MM.1S (cell line): ENCODE measurements around the gene FOXL3.

Source experiments
- DNase-seq: peaks from one replicate; pipeline ENCODE4 v3.0.0-alpha.2; 2015
- H2AFZ ChIP-seq: fragments of 300-600 bp; sonication (generic); 2 replicates; pipeline ENCODE4 v1.6.0; 2016; ENCODE audit warnings: antibody characterized with exemption, low read length
- H3F3A ChIP-seq: fragments of 300-600 bp; sonication (generic); 2 replicates; pipeline ENCODE4 v1.6.1; 2016; ENCODE audit warnings: mild to moderate bottlenecking, antibody characterized with exemption, low read length, moderate library complexity, mixed read lengths; ENCODE audit not compliant: insufficient read depth
- H3K27ac ChIP-seq: fragments of 300-600 bp; sonication (generic); 2 replicates; pipeline ENCODE4 v1.5.1; 2016; ENCODE audit warnings: mild to moderate bottlenecking, low read length
- H3K27me3 ChIP-seq: fragments of 300-600 bp; sonication (generic); replicated peaks from 2 replicates; pipeline ENCODE4 v1.6.0; 2016; ENCODE audit warnings: low read length; ENCODE audit not compliant: insufficient read depth
- H3K36me3 ChIP-seq: fragments of 300-600 bp; sonication (generic); replicated peaks from 2 replicates; pipeline ENCODE4 v1.6.1; 2016; ENCODE audit warnings: mild to moderate bottlenecking, low read length, mixed read lengths; ENCODE audit not compliant: insufficient read depth
- H3K4me1 ChIP-seq: fragments of 300-600 bp; sonication (generic); 2 replicates; pipeline ENCODE4 v1.6.1; 2016; ENCODE audit warnings: low read length, mixed read lengths
- H3K4me2 ChIP-seq: fragments of 300-600 bp; sonication (generic); 2 replicates; pipeline ENCODE4 v1.6.0; 2016; ENCODE audit warnings: low read depth, low read length
- H3K4me3 ChIP-seq: fragments of 300-600 bp; sonication (generic); 2 replicates; pipeline ENCODE4 v1.5.1; 2016; ENCODE audit warnings: low read length, mixed read lengths
- H3K79me2 ChIP-seq: fragments of 300-600 bp; sonication (generic); 2 replicates; pipeline ENCODE4 v1.6.1; 2016; ENCODE audit warnings: mixed run types, low read length, mixed read lengths
- H3K9ac ChIP-seq: fragments of 300-600 bp; sonication (generic); 2 replicates; pipeline ENCODE4 v1.6.1; 2016; ENCODE audit warnings: low read length, mixed read lengths
- H3K9me2 ChIP-seq: fragments of 300-600 bp; sonication (generic); replicated peaks from 2 replicates; pipeline ENCODE4 v1.6.1; 2016; ENCODE audit warnings: mild to moderate bottlenecking, low read length, mixed read lengths; ENCODE audit not compliant: insufficient read depth
- H3K9me3 ChIP-seq: fragments of 300-600 bp; sonication (generic); replicated peaks from 2 replicates; pipeline ENCODE4 v1.6.1; 2016; ENCODE audit warnings: mild to moderate bottlenecking, low read length, mixed read lengths; ENCODE audit not compliant: insufficient read depth
- H4K20me1 ChIP-seq: fragments of 300-600 bp; sonication (generic); 2 replicates; pipeline ENCODE4 v1.6.1; 2016; ENCODE audit warnings: mild to moderate bottlenecking, low read length, moderate library complexity, mixed read lengths; ENCODE audit not compliant: insufficient read depth
- CTCF ChIP-seq: fragments of 300-600 bp; sonication (generic); IDR thresholded peaks from 2 replicates; pipeline ENCODE4 v1.5.1; 2016; ENCODE audit warnings: antibody characterized with exemption, low read length, mixed read lengths
- EZH2 ChIP-seq: fragments of 300-600 bp; sonication (generic); optimal IDR thresholded peaks from 2 replicates; pipeline ENCODE3; 2017; ENCODE audit warnings: low read depth, mild to moderate bottlenecking, antibody characterized with exemption, low read length, mixed read lengths
- EZH2phosphoT487 ChIP-seq: fragments of 300-600 bp; sonication (generic); IDR thresholded peaks from 2 replicates; pipeline ENCODE4 v1.6.1; 2018; ENCODE audit warnings: antibody characterized with exemption, low read length

FOXL3 gene

GRCh38 chr7:251446-252175 lies 38.4 kb upstream of the FOXL3 start:
- Histone ChIP-seq H3K4me1 (no peaks in the 10 kb centered on the region), H3K36me3 (no peaks in the 10 kb centered on the region), H4K20me1 (no peaks in the 10 kb centered on the region), H3K4me2 (no peak overlapping the region), H3K79me2 (no peaks in the 10 kb centered on the region), H3K4me3 (no peak overlapping the region), H3K27ac (no peak overlapping the region), H3K9ac (no peak overlapping the region), H2AFZ (no peak overlapping the region), H3K9me3 (no peaks in the 10 kb centered on the region), H3K9me2 (no peaks in the 10 kb centered on the region), H3F3A (no peaks in the 10 kb centered on the region), H3K27me3 (no peaks in the 10 kb centered on the region)
- TF ChIP-seq EZH2phosphoT487 (no peak), EZH2 (no peak), CTCF (no peak)
- DNase-seq = no peak

- H3K9me2 ChIP-seq = no peaks in the 10 kb centered on the region
- no peaks in the 10 kb centered on the region for H3K27me3 ChIP-seq
- no peaks in the 10 kb centered on the region for H4K20me1 ChIP-seq
- H3K79me2 ChIP-seq = no peaks in the 10 kb centered on the region
- no peak overlapping the region for H3K9ac ChIP-seq
- no peak overlapping the region for H2AFZ ChIP-seq
- H3K9me3 ChIP-seq = no peaks in the 10 kb centered on the region
- no peaks in the 10 kb centered on the region for H3F3A ChIP-seq
- no peaks in the 10 kb centered on the region for H3K36me3 ChIP-seq
- no peak overlapping the region for H3K4me2 ChIP-seq
- no peak for TF ChIP-seq EZH2phosphoT487
- no peak for TF ChIP-seq CTCF
- no peak for TF ChIP-seq EZH2
- H3K4me3 ChIP-seq = no peak overlapping the region
- no peak for DNase-seq
- no peak overlapping the region for H3K27ac ChIP-seq
- H3K4me1 ChIP-seq = no peaks in the 10 kb centered on the region
Observed at GRCh38 chr7:252216-252965, 37.6 kb upstream of the FOXL3 start.

- H3K27ac ChIP-seq = no peak overlapping the region
Observed at GRCh38 chr7:252981-253380, 37.0 kb upstream of the FOXL3 start.

More at GRCh38 chr7:252981-253380, 37.0 kb upstream of the FOXL3 start:
- DNase-seq = no peak
- Histone ChIP-seq H2AFZ (no peak overlapping the region), H3K4me1 (no peaks in the 10 kb centered on the region), H3K27me3 (no peaks in the 10 kb centered on the region), H3K4me2 (no peak overlapping the region), H3K79me2 (no peaks in the 10 kb centered on the region), H3K4me3 (no peak overlapping the region), H3F3A (no peaks in the 10 kb centered on the region), H3K9ac (no peak overlapping the region), H4K20me1 (no peaks in the 10 kb centered on the region), H3K36me3 (no peaks in the 10 kb centered on the region), H3K9me2 (no peaks in the 10 kb centered on the region), H3K9me3 (no peaks in the 10 kb centered on the region)
- TF ChIP-seq EZH2 = no peak
- TF ChIP-seq EZH2phosphoT487 = no peak
- TF ChIP-seq CTCF = no peak
